Measurements from ENCODE around the gene DNAJA4.

DNA sequence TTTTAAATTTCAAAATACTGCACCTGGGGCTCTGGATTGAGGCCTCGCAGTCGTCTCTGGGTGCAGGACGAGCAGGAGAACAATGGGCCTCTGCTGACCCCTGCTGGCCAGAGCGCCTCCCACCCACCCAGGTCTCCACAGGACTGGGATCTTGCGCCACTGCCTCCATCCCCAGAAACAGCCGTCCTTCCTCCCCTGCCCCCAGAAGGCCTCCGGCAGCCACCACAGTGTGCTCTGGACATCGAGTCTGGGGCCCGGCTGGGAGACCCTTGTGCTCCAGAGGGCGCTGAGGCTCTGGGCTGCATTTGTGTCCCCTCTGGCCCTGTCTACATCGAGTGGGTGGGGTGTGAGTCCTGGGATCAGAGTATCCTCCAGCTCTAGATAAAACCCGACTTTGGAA, 23.3 kb upstream of the DNAJA4 start:
- TF ChIP-seq, protein P1, sequence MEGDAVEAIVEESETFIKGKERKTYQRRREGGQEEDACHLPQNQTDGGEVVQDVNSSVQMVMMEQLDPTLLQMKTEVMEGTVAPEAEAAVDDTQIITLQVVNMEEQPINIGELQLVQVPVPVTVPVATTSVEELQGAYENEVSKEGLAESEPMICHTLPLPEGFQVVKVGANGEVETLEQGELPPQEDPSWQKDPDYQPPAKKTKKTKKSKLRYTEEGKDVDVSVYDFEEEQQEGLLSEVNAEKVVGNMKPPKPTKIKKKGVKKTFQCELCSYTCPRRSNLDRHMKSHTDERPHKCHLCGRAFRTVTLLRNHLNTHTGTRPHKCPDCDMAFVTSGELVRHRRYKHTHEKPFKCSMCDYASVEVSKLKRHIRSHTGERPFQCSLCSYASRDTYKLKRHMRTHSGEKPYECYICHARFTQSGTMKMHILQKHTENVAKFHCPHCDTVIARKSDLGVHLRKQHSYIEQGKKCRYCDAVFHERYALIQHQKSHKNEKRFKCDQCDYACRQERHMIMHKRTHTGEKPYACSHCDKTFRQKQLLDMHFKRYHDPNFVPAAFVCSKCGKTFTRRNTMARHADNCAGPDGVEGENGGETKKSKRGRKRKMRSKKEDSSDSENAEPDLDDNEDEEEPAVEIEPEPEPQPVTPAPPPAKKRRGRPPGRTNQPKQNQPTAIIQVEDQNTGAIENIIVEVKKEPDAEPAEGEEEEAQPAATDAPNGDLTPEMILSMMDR (IDR thresholded peaks at IDR 0.05) = peak; percentile 36 to 86 (median 84)
- TF ChIP-seq POLR2AphosphoS5 (IDR thresholded peaks at IDR 0.05) (no peak), POLR2A (IDR thresholded peaks at IDR 0.05) (no peak)
